ENCODE data around the gene BRIP1. TPM values are rescaled to one million over a fixed set of nuclear protein-coding genes. Genes with fewer than 3 reads are reported as not detected.

The BRIP1 gene
- total and polyA plus RNA-seq, 8 donors, result 3.4 to 18.1 (median 12.1) TPM

DNA sequence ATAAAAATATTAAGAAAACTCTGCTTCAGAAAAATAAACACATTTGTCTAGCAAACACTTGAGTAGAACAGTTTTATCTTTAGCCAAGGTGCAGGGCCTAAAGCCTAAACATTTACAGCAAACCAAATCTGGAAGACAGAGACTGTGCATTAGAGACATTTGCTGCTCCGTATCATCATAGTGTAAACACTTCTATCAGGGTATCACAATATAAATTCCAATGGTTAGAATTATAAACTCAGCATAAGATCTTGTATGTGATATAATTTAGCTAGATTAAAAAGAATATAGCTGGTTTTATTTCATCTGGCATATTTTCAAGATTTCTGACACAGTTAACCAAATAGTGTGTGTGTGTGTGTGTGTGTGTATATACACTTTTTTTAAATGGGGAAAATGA lies 138.6 kb downstream of the BRIP1 start:
- H3K4me1 ChIP-seq, result no peaks in the 10 kb centered on the region
- H3K4me3 ChIP-seq, result no peak overlapping the region
- ATAC-seq (no peak), DNase-seq (peak in 2 of 4 donors; percentile 43 to 64)
- no peak overlapping the region for H3K27ac ChIP-seq
- no peak for TF ChIP-seq CTCF (IDR thresholded peaks at IDR 0.05)
- H3K9me3 ChIP-seq, result peaks cover 0 to 2% of the 10 kb centered on the region in 2 donors
- intact Hi-C loops (cut with DNase I), result no loop called here
- no peaks in the 10 kb centered on the region for H3K36me3 ChIP-seq
- no peaks in the 10 kb centered on the region for H3K27me3 ChIP-seq

DNA sequence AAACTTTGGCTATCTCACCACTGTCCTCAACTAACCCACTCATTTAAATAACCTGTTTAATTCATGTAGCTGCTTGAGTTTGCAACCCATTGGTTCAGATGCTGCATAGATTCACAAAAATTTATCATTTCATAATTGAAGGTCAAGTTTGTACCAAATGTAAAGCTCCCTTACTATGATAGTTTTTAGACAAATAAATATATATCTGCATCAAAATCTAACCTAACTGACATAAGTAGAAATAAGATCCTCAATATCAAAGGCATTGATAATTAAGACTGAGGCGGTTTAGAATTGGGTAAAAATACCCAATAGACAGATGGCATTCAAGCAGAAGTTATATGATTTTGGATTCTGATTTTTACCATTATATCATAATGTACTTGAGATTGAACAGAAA lies 139.4 kb downstream of the BRIP1 start:
- no peak for TF ChIP-seq CTCF (IDR thresholded peaks at IDR 0.05)
- Histone ChIP-seq H3K36me3 (no peaks in the 10 kb centered on the region), H3K9me3 (peaks cover 0 to 7% of the 10 kb centered on the region in 2 donors), H3K4me1 (no peaks in the 10 kb centered on the region), H3K27me3 (no peaks in the 10 kb centered on the region), H3K4me3 (no peak overlapping the region), H3K27ac (no peak overlapping the region)
- DNase-seq (no peak), ATAC-seq (no peak)
- intact Hi-C loops (cut with DNase I), result no loop called here

- no peak for DNase-seq
- Histone ChIP-seq H3K27ac (no peak overlapping the region), H3K4me3 (no peak overlapping the region), H3K36me3 (no peaks in the 10 kb centered on the region), H3K27me3 (no peaks in the 10 kb centered on the region), H3K9me3 (peaks cover 0 to 15% of the 10 kb centered on the region in 2 donors), H3K4me1 (no peaks in the 10 kb centered on the region)
- no peak for ATAC-seq
- TF ChIP-seq CTCF (IDR thresholded peaks at IDR 0.05), result no peak
- intact Hi-C loops (cut with DNase I), result no loop called here
These were observed 140.1 kb downstream of the BRIP1 start for GRCh38 chr17:61723183-61723582.

DNA sequence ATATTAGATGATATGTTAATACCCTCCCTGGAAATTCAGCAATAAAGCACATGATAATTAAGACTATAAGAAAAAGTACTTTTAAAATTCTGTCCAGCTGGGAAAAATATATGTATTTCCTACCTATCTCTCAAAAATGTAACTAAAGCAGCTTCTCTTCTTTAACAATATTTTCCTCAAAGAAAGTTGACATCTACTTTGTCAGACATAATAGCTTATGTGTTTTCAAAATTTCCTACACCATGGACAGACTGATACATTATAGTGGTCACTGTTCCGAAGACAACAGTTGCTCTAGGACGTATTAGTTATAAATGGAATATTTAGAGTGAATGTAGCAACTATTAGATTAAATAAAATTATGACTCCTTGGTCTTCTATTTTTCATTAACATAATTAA lies 140.9 kb downstream of the BRIP1 start:
- intact Hi-C loops (cut with DNase I), result no loop called here

More for the DNA sequence above, 140.9 kb downstream of the BRIP1 start:
- TF ChIP-seq CTCF (IDR thresholded peaks at IDR 0.05), result no peak
- ATAC-seq (no peak), DNase-seq (no peak)
- Histone ChIP-seq H3K27me3 (no peaks in the 10 kb centered on the region), H3K4me1 (no peaks in the 10 kb centered on the region), H3K9me3 (peaks cover 0 to 23% of the 10 kb centered on the region in 2 donors), H3K36me3 (no peaks in the 10 kb centered on the region), H3K27ac (no peak overlapping the region), H3K4me3 (no peak overlapping the region)

All from left lung (tissue), 10 donors.